Liver (tissue), 9 donors: ENCODE measurements around the gene SKIC2. TPM values are rescaled to one million over a fixed set of nuclear protein-coding genes. Genes with fewer than 3 reads are reported as not detected.
A peak's percentile ranks its signal among the peaks of the same experiment; 100 is the strongest.
"Not testable (repeated sequence)": the region's sequence is repeated elsewhere in the genome, so short reads cannot be mapped to it uniquely, and the experiment has no call there.

Experiments used
- DNase-seq: peaks from one replicate; pipeline ENCODE4 v3.0.0-alpha.2; 2017; ENCODE audit warnings: low spot score
- H3K27ac ChIP-seq, 2 donors: one replicate each; pipeline ENCODE4 v1.7.0; 2013; ENCODE audit warnings: inconsistent platforms in 2 of 2, low read length in 2 of 2, control low read depth in 1 of 2, low read depth in 1 of 2, mild to moderate bottlenecking in 1 of 2
- H3K27me3 ChIP-seq, 4 donors: one replicate each; pipeline versions ENCODE4 v1.6.1 to v1.7.0; 2013; ENCODE audit warnings: low read length in 3 of 4, inconsistent platforms in 1 of 4, mild to moderate bottlenecking in 1 of 4, moderate library complexity in 1 of 4; ENCODE audit not compliant: control insufficient read depth in 4 of 4, insufficient read depth in 4 of 4
- H3K36me3 ChIP-seq, 4 donors: one replicate each; pipeline versions ENCODE4 v1.6.1 to v1.7.0; 2013; ENCODE audit warnings: low read length in 3 of 4, mild to moderate bottlenecking in 3 of 4, low read depth in 1 of 4, moderate library complexity in 1 of 4; ENCODE audit not compliant: control insufficient read depth in 4 of 4, insufficient read depth in 3 of 4
- H3K4me1 ChIP-seq, 4 donors: one replicate each; pipeline versions ENCODE4 v1.6.1 to v1.7.0; 2013; ENCODE audit warnings: low read length in 3 of 4, mild to moderate bottlenecking in 3 of 4, moderate library complexity in 1 of 4; ENCODE audit not compliant: control insufficient read depth in 4 of 4, insufficient read depth in 4 of 4
- H3K4me3 ChIP-seq, 3 donors: one replicate each; pipeline versions ENCODE4 v1.6.1 to v1.7.0; 2013; ENCODE audit warnings: low read length in 3 of 3, control low read depth in 1 of 3, low read depth in 1 of 3, mild to moderate bottlenecking in 1 of 3
- H3K9ac ChIP-seq, 2 donors: one replicate each; pipeline ENCODE4 v1.7.0; 2013; ENCODE audit warnings: low read length in 2 of 2, mild to moderate bottlenecking in 2 of 2, moderate library complexity in 2 of 2, control low read depth in 1 of 2, low read depth in 1 of 2
- H3K9me3 ChIP-seq, 4 donors: one replicate each; pipeline versions ENCODE4 v1.6.1 to v1.7.0; 2013; ENCODE audit warnings: low read length in 3 of 4; ENCODE audit not compliant: control insufficient read depth in 4 of 4
- CTCF ChIP-seq: fragments of 150-350 bp; IDR thresholded peaks from 2 replicates; pipeline ENCODE4 v1.5.1; 2017; ENCODE audit warnings: improper control_type of control experiment, low read depth, low read length; ENCODE audit not compliant: missing input control
- EGR1 ChIP-seq, 2 donors: IDR thresholded peaks; 2 replicates each; pipeline ENCODE4 v1.6.1; 2016 to 2018; ENCODE audit warnings: antibody characterized with exemption in 2 of 2, low read depth in 2 of 2
- FOXA1 ChIP-seq: IDR thresholded peaks from 2 replicates; pipeline ENCODE4 v1.6.1; 2016; ENCODE audit warnings: antibody characterized with exemption
- FOXA2 ChIP-seq: IDR thresholded peaks from 2 replicates; pipeline ENCODE4 v1.6.1; 2016; ENCODE audit warnings: antibody characterized with exemption
- GABPA ChIP-seq, 2 donors: IDR thresholded peaks in 1 of 2; conservative IDR thresholded peaks in 1 of 2; 2 replicates each; pipeline ENCODE4 v1.6.1; 2016; ENCODE audit warnings: antibody characterized with exemption in 2 of 2, mild to moderate bottlenecking in 1 of 2, moderate library complexity in 1 of 2
- HNF4A ChIP-seq, 2 donors: conservative IDR thresholded peaks; 2 replicates each; pipeline ENCODE4 v1.6.1; 2016; ENCODE audit warnings: antibody characterized with exemption in 2 of 2, mild to moderate bottlenecking in 2 of 2
- HNF4G ChIP-seq: IDR thresholded peaks from 2 replicates; pipeline ENCODE4 v1.6.1; 2016; ENCODE audit warnings: antibody characterized with exemption
- JUND ChIP-seq, 2 donors: IDR thresholded peaks; 2 replicates each; pipeline ENCODE4 v1.6.1; 2016; ENCODE audit warnings: antibody characterized with exemption in 2 of 2
- NR2F2 ChIP-seq: IDR thresholded peaks from 2 replicates; pipeline ENCODE4 v1.6.1; 2016; ENCODE audit warnings: antibody characterized with exemption
- RAD21 ChIP-seq, 2 donors: IDR thresholded peaks; 2 replicates each; pipeline ENCODE4 v1.6.1; 2016; ENCODE audit warnings: antibody characterized with exemption in 2 of 2, mild to moderate bottlenecking in 2 of 2
- REST ChIP-seq: IDR thresholded peaks from 2 replicates; pipeline ENCODE4 v1.6.1; 2016; ENCODE audit warnings: antibody characterized with exemption, mild to moderate bottlenecking
- RXRA ChIP-seq, 2 donors: IDR thresholded peaks; 2 replicates each; pipeline ENCODE4 v1.6.1; 2017 to 2018; ENCODE audit warnings: antibody characterized with exemption in 2 of 2, mild to moderate bottlenecking in 1 of 2
- SP1 ChIP-seq: IDR thresholded peaks from 2 replicates; pipeline ENCODE4 v1.6.1; 2018; ENCODE audit warnings: antibody characterized with exemption, mild to moderate bottlenecking
- TAF1 ChIP-seq: conservative IDR thresholded peaks from 2 replicates; pipeline ENCODE4 v1.6.1; 2016; ENCODE audit warnings: antibody characterized with exemption, mild to moderate bottlenecking
- YY1 ChIP-seq: IDR thresholded peaks from 2 replicates; pipeline ENCODE4 v1.6.1; 2016; ENCODE audit warnings: antibody characterized with exemption, mild to moderate bottlenecking
- ZBTB33 ChIP-seq: IDR thresholded peaks from 2 replicates; pipeline ENCODE4 v1.6.1; 2016; ENCODE audit warnings: antibody characterized with exemption
- WGBS: extraction: QIAGEN DNeasy Blood & Tissue Kit; methylation state at CpG from one replicate; pipeline ENCODE4 v1.1.7; 2013; 5-methylcytosine and 5-hydroxymethylcytosine counted together
- polyA plus RNA-seq, 2 donors: library from polyadenylated mRNA; stranded (reverse) in 1 of 2; unstranded in 1 of 2; fragments of 200-250 nt in 1 of 2; fragments of >200 nt in 1 of 2; fragmentation: Nextera tagmentation in 1 of 2; extraction: Ambion mirVana in 1 of 2; gene quantifications; one replicate each; pipeline versions ENCODE4 v1.2.1 to v1.2.3, GENCODE V29; 2013 to 2015
- total RNA-seq, 2 donors: library from RNA; depleted of rRNA; stranded (reverse); fragments of >200 nt; gene quantifications; one replicate each; pipeline ENCODE4 v1.2.3, GENCODE V29; 2014
- TF ChIP-seq, protein P1 (sequence below): IDR thresholded peaks from 2 replicates; pipeline ENCODE4 v1.6.1; 2016; ENCODE audit warnings: antibody characterized with exemption
- TF ChIP-seq, protein P2 (sequence below): IDR thresholded peaks from 2 replicates; pipeline ENCODE4 v1.6.1; 2016; ENCODE audit warnings: antibody characterized with exemption
- donor health status: healthy.
- donor health status: healthy.
- donor health status: healthy.
- donor health status: healthy.
- donor health status: healthy.

The SKIC2 gene
- total RNA-seq, result 10 to 100 TPM; 34.7 to 57.6 TPM
- 10 to 100 TPM; 26.7 to 34.3 TPM for polyA plus RNA-seq

GRCh38 chr6:31958741-31959739 lies at the start of gene SKIC2, which contains the start of gene NELFE:
Gene SKIC2, plus strand, starts transcription at chr6:31959175. Its CDS starts 18 bp downstream, at chr6:31959193.
Gene NELFE, minus strand, starts transcription at chr6:31958971. Its CDS starts 525 bp downstream, at chr6:31958446.
- no peaks in the 10 kb centered on the region for H3K27me3 ChIP-seq
- H3K4me1 ChIP-seq, result peaks cover 4 to 32% (median 22%) of the 10 kb centered on the region in 4 donors
- peak within 1 kb of the TSS; percentile 72 to 91 for H3K9ac ChIP-seq
- no peaks in the 10 kb centered on the region for H3K9me3 ChIP-seq
- WGBS, result under 1% methylated on average over 59 of the region's 59 CpGs
- TF ChIP-seq RAD21 (IDR thresholded peaks at IDR 0.05) (peak; percentile 52 to 58), RXRA (IDR thresholded peaks at IDR 0.05) (peak; percentile 85 to 94), JUND (IDR thresholded peaks at IDR 0.05) (peak; percentile 59 to 73), YY1 (peak; percentile 87), SP1 (peak; percentile 90), CTCF (no peak), EGR1 (IDR thresholded peaks at IDR 0.05; ENCODE audit: low read depth in 2 of 2) (peak; percentile 80 to 90), FOXA2 (peak; percentile 32), HNF4A (conservative IDR thresholded peaks at IDR 0.05) (peak; percentile 82 to 89), TAF1 (no peak), GABPA (IDR thresholded peaks at IDR 0.05 in 1 of 2, conservative IDR thresholded peaks at IDR 0.05 in 1 of 2) (peak; percentile 98 to 100), ZBTB33 (peak; percentile 60), NR2F2 (peak; percentile 100), HNF4G (peak; percentile 70), FOXA1 (no peak), REST (peak; percentile 55)
- TF ChIP-seq, protein P1, sequence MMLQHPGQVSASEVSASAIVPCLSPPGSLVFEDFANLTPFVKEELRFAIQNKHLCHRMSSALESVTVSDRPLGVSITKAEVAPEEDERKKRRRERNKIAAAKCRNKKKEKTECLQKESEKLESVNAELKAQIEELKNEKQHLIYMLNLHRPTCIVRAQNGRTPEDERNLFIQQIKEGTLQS, result peak; percentile 32
- TF ChIP-seq, protein P2, sequence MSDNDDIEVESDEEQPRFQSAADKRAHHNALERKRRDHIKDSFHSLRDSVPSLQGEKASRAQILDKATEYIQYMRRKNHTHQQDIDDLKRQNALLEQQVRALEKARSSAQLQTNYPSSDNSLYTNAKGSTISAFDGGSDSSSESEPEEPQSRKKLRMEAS, result peak; percentile 86
- H3K36me3 ChIP-seq, result peaks cover 11 to 59% (median 38%) of the 10 kb centered on the region in 4 donors
- DNase-seq, result peak; percentile 99
- peak within 1 kb of the TSS; percentile 55 to 97 (median 91) for H3K4me3 ChIP-seq
- H3K27ac ChIP-seq, result peak within 1 kb of the TSS; percentile 79 to 87

DNA sequence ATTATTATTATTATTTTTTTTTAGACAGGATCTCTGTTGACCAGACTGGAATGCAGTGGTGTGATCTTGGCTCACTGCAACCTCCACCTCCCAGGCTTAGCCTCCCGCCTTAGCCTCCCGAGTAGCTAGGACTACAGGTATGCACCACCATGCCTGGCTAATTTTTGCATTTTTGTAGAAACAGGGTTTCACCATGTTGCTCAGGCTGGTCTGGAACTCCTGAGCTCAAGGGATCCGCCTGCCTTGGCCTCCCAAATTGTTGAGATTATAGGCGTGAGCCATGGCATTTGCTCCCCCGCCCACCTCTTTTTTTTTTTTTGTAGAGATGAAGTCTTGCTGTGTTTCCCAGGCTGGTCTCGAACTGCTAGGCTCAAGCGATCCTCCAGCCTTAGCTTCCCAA lies 49.7 kb upstream of the SKIC2 start:
- H3K27ac ChIP-seq, H3K36me3 ChIP-seq, H3K4me1 ChIP-seq, H3K27me3 ChIP-seq, H3K9me3 ChIP-seq, DNase-seq, H3K4me3 ChIP-seq, H3K9ac ChIP-seq: not testable (repeated sequence)
- 92% methylated on average over 7 of the region's 7 CpGs for WGBS
